ENCODE measurements around the gene TRAPPC11. TPM values are rescaled to one million over a fixed set of nuclear protein-coding genes. Genes with fewer than 3 reads are reported as not detected.
A peak's percentile ranks its signal among the peaks of the same experiment; 100 is the strongest.

TRAPPC11 gene
- total and polyA plus RNA-seq, 2 of the 13 experiments (the other 11 are each of a cell fraction or from before 2014, with no cell fraction given): 18.0 to 23.2 TPM

DNA sequence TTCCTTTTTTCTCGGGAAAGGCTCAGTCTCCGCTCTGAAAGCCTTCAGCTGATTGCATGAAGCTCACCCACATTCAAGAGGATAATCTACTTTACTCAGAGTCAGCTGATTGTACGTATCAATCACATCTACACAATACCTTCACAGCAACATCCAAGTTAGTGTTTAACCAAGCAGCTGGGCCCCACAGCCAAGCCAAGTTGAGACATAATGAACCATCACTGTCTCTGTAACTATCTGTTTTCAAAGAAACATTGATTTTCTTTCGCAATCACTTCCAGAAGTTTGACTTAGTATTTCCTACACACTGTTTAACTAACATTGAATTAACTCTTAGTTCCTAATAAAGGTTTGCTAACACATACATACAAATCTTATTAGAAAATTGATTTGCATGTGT, 40.4 kb upstream of the TRAPPC11 start (continued):
- TF ChIP-seq ZNF260 (CRISPR knock-in tag; IDR thresholded peaks at IDR 0.05; ENCODE audit: borderline replicate concordance, low read depth) (no peak), GFI1 (CRISPR knock-in tag; IDR thresholded peaks at IDR 0.05; ENCODE audit: borderline replicate concordance) (peak; percentile 87), SNRNP70 (IDR thresholded peaks at IDR 0.05; ENCODE audit: low read depth, low read length) (no peak), DPF2 (CRISPR knock-in tag; IDR thresholded peaks at IDR 0.05; ENCODE audit: borderline replicate concordance, low read depth) (peak; percentile 79), CBX1 (IDR thresholded peaks at IDR 0.05; ENCODE audit: low read depth) (no peak), POGZ (CRISPR knock-in tag; IDR thresholded peaks at IDR 0.05) (peak; percentile 26; the same call in 1 of the 2 replicates), ATM (IDR thresholded peaks at IDR 0.05; ENCODE audit: borderline replicate concordance) (no peak), NFIC (IDR thresholded peaks at IDR 0.05; ENCODE audit: low read length) (peak; percentile 50; the same call in 1 of the 2 replicates), ZNF672 (CRISPR knock-in tag; IDR thresholded peaks at IDR 0.05) (no peak), PHF8 (CRISPR knock-in tag; IDR thresholded peaks at IDR 0.05) (no peak), ZNF251 (CRISPR knock-in tag; IDR thresholded peaks at IDR 0.05) (no peak), KAT2B (IDR thresholded peaks at IDR 0.05; ENCODE audit: borderline replicate concordance, low read depth, low read length) (no peak), ZNF207 (IDR thresholded peaks at IDR 0.05; ENCODE audit: borderline replicate concordance) (no peak), GABPA (IDR thresholded peaks at IDR 0.05; ENCODE audit: low read depth, low read length) (no peak), GABPA (CRISPR knock-in tag; IDR thresholded peaks at IDR 0.05; ENCODE audit: low read depth) (no peak), BCL6 (CRISPR knock-in tag; IDR thresholded peaks at IDR 0.05) (peak; percentile 100)
- TF ChIP-seq, protein P1, sequence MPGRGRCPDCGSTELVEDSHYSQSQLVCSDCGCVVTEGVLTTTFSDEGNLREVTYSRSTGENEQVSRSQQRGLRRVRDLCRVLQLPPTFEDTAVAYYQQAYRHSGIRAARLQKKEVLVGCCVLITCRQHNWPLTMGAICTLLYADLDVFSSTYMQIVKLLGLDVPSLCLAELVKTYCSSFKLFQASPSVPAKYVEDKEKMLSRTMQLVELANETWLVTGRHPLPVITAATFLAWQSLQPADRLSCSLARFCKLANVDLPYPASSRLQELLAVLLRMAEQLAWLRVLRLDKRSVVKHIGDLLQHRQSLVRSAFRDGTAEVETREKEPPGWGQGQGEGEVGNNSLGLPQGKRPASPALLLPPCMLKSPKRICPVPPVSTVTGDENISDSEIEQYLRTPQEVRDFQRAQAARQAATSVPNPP (CRISPR knock-in tag; IDR thresholded peaks at IDR 0.05): no peak
- TF ChIP-seq, protein P2, sequence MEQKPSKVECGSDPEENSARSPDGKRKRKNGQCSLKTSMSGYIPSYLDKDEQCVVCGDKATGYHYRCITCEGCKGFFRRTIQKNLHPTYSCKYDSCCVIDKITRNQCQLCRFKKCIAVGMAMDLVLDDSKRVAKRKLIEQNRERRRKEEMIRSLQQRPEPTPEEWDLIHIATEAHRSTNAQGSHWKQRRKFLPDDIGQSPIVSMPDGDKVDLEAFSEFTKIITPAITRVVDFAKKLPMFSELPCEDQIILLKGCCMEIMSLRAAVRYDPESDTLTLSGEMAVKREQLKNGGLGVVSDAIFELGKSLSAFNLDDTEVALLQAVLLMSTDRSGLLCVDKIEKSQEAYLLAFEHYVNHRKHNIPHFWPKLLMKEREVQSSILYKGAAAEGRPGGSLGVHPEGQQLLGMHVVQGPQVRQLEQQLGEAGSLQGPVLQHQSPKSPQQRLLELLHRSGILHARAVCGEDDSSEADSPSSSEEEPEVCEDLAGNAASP (CRISPR knock-in tag; IDR thresholded peaks at IDR 0.05; ENCODE audit: borderline replicate concordance): peak; percentile 58; the same call in 1 of the 2 replicates
- TF ChIP-seq, protein P3, sequence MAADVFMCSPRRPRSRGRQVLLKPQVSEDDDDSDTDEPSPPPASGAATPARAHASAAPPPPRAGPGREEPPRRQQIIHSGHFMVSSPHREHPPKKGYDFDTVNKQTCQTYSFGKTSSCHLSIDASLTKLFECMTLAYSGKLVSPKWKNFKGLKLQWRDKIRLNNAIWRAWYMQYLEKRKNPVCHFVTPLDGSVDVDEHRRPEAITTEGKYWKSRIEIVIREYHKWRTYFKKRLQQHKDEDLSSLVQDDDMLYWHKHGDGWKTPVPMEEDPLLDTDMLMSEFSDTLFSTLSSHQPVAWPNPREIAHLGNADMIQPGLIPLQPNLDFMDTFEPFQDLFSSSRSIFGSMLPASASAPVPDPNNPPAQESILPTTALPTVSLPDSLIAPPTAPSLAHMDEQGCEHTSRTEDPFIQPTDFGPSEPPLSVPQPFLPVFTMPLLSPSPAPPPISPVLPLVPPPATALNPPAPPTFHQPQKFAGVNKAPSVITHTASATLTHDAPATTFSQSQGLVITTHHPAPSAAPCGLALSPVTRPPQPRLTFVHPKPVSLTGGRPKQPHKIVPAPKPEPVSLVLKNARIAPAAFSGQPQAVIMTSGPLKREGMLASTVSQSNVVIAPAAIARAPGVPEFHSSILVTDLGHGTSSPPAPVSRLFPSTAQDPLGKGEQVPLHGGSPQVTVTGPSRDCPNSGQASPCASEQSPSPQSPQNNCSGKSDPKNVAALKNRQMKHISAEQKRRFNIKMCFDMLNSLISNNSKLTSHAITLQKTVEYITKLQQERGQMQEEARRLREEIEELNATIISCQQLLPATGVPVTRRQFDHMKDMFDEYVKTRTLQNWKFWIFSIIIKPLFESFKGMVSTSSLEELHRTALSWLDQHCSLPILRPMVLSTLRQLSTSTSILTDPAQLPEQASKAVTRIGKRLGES (CRISPR knock-in tag; IDR thresholded peaks at IDR 0.05; ENCODE audit: borderline replicate concordance): no peak
- TF ChIP-seq, protein P4, sequence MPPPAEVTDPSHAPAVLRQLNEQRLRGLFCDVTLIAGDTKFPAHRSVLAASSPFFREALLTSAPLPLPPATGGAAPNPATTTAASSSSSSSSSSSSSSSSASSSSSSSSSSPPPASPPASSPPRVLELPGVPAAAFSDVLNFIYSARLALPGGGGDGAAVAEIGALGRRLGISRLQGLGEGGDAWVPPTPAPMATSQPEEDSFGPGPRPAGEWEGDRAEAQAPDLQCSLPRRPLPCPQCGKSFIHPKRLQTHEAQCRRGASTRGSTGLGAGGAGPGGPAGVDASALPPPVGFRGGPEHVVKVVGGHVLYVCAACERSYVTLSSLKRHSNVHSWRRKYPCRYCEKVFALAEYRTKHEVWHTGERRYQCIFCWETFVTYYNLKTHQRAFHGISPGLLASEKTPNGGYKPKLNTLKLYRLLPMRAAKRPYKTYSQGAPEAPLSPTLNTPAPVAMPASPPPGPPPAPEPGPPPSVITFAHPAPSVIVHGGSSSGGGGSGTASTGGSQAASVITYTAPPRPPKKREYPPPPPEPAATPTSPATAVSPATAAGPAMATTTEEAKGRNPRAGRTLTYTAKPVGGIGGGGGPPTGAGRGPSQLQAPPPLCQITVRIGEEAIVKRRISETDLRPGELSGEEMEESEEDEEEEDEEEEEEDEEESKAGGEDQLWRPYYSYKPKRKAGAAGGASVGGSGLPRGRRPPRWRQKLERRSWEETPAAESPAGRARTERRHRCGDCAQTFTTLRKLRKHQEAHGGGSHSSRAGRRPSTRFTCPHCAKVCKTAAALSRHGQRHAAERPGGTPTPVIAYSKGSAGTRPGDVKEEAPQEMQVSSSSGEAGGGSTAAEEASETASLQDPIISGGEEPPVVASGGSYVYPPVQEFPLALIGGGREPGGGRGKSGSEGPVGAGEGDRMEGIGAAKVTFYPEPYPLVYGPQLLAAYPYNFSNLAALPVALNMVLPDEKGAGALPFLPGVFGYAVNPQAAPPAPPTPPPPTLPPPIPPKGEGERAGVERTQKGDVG (CRISPR knock-in tag; IDR thresholded peaks at IDR 0.05; ENCODE audit: borderline replicate concordance): no peak
- TF ChIP-seq, protein P5, sequence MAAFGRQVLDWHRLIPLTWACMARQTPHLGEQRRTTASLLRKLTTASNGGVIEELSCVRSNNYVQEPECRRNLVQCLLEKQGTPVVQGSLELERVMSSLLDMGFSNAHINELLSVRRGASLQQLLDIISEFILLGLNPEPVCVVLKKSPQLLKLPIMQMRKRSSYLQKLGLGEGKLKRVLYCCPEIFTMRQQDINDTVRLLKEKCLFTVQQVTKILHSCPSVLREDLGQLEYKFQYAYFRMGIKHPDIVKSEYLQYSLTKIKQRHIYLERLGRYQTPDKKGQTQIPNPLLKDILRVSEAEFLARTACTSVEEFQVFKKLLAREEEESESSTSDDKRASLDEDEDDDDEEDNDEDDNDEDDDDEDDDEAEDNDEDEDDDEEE (CRISPR knock-in tag; IDR thresholded peaks at IDR 0.05): no peak
